ENCODE data around the gene XPA.

Gene XPA

DNA sequence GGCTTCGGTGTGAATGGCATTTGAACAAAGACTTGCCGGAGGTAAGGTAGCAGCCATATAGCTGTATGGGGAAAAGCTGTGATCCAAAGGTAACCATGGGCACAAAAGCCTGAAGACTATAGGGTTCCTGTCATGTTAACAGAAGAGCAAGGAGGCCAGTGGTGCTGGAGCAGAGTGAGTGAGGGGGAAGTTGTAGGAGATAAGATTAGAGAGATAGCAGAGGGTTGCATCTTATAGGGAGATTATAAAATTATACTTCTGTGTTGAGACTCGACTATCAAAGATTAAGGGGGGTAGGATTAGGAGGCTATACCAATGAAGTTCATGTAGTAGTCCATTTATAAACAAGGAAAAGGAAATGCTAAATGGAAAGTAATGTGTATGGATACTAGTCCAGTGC lies 60.2 kb downstream of the XPA start:
- DNase-seq (ENCODE audit: low read depth): no peak
- no peak overlapping the region for H3K4me3 ChIP-seq (ENCODE audit: low read depth, low read length)
- TF ChIP-seq, protein P1, sequence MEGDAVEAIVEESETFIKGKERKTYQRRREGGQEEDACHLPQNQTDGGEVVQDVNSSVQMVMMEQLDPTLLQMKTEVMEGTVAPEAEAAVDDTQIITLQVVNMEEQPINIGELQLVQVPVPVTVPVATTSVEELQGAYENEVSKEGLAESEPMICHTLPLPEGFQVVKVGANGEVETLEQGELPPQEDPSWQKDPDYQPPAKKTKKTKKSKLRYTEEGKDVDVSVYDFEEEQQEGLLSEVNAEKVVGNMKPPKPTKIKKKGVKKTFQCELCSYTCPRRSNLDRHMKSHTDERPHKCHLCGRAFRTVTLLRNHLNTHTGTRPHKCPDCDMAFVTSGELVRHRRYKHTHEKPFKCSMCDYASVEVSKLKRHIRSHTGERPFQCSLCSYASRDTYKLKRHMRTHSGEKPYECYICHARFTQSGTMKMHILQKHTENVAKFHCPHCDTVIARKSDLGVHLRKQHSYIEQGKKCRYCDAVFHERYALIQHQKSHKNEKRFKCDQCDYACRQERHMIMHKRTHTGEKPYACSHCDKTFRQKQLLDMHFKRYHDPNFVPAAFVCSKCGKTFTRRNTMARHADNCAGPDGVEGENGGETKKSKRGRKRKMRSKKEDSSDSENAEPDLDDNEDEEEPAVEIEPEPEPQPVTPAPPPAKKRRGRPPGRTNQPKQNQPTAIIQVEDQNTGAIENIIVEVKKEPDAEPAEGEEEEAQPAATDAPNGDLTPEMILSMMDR (IDR thresholded peaks at IDR 0.05; ENCODE audit: low read depth, low read length, missing control alignments): no peak

DNA sequence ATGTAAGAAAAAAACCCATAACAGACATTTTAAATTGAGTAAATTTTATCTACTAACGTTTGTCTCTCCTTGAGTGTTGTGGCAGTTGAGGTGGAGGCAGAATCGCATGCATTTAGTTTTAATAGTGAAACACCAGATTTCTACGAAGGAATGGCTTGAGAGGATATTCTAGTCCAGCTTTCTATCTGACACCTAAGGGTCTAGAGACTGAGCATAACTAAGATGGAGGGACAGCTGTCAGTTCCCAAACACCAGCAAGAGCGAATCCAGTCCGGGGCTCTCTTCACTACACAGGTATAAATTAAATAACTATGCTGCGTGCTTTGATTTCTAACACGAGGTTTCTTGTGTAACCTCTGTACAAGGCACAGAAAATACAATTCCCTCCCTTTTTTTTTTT lies 62.1 kb downstream of the XPA start:
- no peak for DNase-seq (ENCODE audit: low read depth)
- peak overlapping the region; percentile 70; the same call in 1 of the 2 replicates for H3K4me3 ChIP-seq (ENCODE audit: low read depth, low read length)
- TF ChIP-seq, protein P1 (IDR thresholded peaks at IDR 0.05; ENCODE audit: low read depth, low read length, missing control alignments): no peak

DNA sequence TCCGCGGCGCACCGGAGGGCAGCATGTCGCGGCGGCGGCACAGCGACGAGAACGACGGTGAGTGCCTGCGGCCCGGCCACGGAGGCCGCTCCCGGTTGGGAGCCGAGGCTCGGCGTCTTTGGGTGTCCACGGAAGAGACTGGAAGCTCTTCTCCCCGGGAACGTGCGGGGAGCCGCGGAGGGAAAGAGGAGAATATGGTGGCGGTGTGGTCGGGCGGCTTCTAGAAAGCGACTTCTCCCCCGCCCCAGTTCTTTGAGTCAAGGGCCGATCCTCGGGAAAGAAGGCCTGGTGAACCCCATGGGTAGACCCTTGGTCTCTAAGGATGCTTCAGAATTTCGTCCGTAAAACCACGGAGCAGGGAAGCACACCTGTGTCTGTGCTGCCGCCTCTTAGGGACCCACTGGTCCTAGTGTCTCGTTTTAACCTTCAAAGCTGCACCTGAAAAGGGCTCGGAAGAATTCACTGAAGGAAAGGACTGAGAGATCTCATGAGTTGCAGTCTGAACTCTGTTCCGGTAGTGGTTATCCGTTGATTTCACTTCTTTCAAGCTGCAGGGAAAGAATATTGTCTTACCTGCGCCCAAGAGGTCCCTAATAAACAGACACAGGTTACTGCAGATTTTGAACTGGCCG lies 63.2 kb downstream of the XPA start:
- TF ChIP-seq, protein P1 (IDR thresholded peaks at IDR 0.05; ENCODE audit: low read depth, low read length, missing control alignments): no peak
- DNase-seq (ENCODE audit: low read depth): no peak
- H3K4me3 ChIP-seq (ENCODE audit: low read depth, low read length): peak overlapping the region; percentile 70

DNA sequence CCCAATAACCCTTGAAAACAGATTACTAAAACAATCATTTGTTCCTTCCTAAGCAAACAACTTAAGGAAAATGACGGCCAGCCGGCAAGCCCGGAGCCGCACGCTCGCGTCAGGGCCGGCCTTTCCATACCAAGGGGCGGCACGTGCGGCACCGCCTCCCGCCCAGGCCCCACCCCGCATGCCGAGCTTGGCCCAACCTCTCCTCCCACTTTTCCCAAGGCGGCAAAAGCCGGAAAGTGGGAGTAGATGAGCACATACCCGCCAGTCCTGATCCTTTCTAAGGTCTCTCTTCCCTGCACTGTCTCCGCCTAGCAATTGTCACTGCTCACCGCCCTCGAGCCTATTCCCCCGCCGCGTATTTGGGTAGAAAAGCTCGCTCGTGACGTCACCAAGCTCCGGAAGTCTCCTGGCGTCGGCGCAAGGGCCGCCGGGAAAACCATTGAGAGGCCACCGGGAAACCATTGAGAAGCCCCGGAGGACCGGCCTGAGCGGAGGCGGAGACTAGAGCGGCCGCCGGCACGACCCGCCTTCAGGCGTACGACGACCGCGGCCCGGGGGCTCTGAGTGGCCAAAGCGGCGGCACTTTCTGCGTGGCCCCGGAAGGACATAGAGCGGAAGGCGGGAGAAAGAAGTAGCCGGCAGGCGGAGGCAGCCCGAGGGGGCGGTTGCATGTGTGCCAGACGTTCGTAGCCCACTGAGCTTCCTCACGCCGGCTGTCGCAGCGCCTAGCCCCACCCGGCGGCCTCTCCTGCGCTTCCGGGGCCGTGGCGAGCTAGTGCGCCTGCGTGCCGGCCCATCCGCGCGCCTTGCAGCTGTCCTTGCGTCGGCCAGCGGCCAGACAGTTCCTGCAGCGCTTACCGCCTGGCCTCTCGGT lies 63.9 kb downstream of the XPA start, which contains the start of the genes NCBP1 and TSTD2:
Gene NCBP1, plus strand, starts transcription at position 837 of the 874 bp plus-strand sequence. CDS start 61 bp downstream, outside the sequence.
Gene TSTD2, minus strand, starts transcription at position 384 of the 874 bp plus-strand sequence. CDS start 5,806 bp downstream, outside the sequence.
- DNase-seq (ENCODE audit: low read depth): peak; percentile 92
- H3K4me3 ChIP-seq (ENCODE audit: low read depth, low read length): peak within 1 kb of the TSS; percentile 70
- TF ChIP-seq, protein P1 (IDR thresholded peaks at IDR 0.05; ENCODE audit: low read depth, low read length, missing control alignments): no peak

DNA sequence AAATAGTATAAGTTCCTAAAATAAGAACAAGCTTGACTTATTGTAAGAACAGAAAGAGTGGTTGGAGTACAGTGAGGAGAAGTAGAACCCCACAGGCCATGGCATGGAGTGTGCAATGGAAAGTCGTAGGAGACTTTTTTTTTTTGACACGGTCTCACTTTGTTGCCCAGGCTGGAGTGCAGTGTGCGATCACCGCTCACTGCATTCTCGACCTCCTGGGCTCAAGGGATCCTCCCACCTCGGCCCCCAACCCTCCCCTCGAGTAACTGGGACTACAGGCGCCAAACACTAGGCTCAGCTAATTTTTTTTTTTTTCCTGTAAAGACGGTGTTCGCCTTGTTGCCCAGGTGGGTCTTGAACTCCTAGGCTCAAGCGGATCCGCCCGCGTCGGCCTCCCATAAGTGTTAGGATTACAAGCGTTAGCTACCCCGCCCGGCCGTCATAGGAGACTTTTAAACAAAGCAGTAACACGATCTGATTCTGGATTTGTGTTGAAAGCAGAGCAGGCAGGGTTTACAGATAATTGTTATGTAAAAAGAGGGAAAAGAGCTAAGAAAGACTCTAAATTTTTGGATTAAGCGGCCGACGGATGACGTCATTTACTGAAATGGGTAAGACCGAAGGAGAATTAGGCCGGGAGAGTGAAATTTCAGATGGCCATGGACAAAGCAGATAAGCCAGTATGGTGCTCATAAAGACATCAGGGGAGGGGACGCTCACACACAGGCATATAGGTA lies 64.7 kb downstream of the XPA start:
- DNase-seq (ENCODE audit: low read depth): peak; percentile 26
- TF ChIP-seq, protein P1 (IDR thresholded peaks at IDR 0.05; ENCODE audit: low read depth, low read length, missing control alignments): no peak
- H3K4me3 ChIP-seq (ENCODE audit: low read depth, low read length): peak overlapping the region; percentile 70

DNA sequence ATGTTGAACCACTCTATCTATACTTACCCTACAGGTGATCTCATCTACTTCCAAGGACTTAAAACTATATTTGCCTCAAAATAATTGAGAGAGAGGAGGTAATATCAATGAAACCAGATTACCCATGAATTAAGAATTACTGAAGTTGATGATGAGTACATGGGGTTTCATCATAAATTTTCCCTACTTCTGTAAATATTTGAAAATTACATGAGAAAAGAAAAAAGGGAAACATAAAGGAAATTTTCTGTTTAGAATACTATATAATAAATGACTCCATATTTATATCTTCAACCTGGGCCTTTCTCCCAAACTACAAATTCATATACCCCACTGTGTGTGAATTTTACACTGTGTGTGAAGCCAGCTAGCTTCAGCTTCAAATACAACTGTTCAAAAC lies 66.5 kb downstream of the XPA start:
- DNase-seq (ENCODE audit: low read depth): no peak
- TF ChIP-seq, protein P1 (IDR thresholded peaks at IDR 0.05; ENCODE audit: low read depth, low read length, missing control alignments): no peak
- H3K4me3 ChIP-seq (ENCODE audit: low read depth, low read length): no peak overlapping the region

Measured in GM12864 (cell line).